HepG2 (cell line): ENCODE measurements around the gene CMTM2. TPM values are rescaled to one million over a fixed set of nuclear protein-coding genes. Genes with fewer than 3 reads are reported as not detected.

Experiments
- ARNT ChIP-seq: fragments of 450-650 bp; IDR thresholded peaks from 2 replicates; pipeline ENCODE4 v1.6.1; 2017
- BCLAF1 ChIP-seq: fragments of 450-650 bp; IDR thresholded peaks from 2 replicates; pipeline ENCODE4 v1.6.1; 2017; ENCODE audit warnings: mild to moderate bottlenecking
- CHCHD3 ChIP-seq: sonication (generic); formaldehyde crosslinking; IDR thresholded peaks from 2 replicates; pipeline ENCODE4 v1.8.0; 2022; ENCODE audit warnings: mild to moderate bottlenecking, missing genetic modification reagents, moderate library complexity
- NFE2L1 ChIP-seq: sonication (generic); formaldehyde crosslinking; IDR thresholded peaks from 2 replicates; pipeline ENCODE4 v1.4.0; 2020; ENCODE audit warnings: missing genetic modification reagents, mild to moderate bottlenecking, borderline replicate concordance
- PAXIP1 ChIP-seq: sonication (generic); formaldehyde crosslinking; conservative IDR thresholded peaks from 2 replicates; pipeline ENCODE4 v1.4.0; 2020; ENCODE audit warnings: mild to moderate bottlenecking, missing genetic modification reagents, moderate library complexity
- PRDM10 ChIP-seq: sonication (generic); formaldehyde crosslinking; IDR thresholded peaks from 2 replicates; pipeline ENCODE4 v1.4.0; 2020; ENCODE audit warnings: low read depth, missing genetic modification reagents
- YEATS2 ChIP-seq: sonication (generic); formaldehyde crosslinking; IDR thresholded peaks from 2 replicates; pipeline ENCODE4 v1.4.0; 2020; ENCODE audit warnings: missing genetic modification reagents, borderline replicate concordance
- ZBTB38 ChIP-seq: sonication (generic); formaldehyde crosslinking; IDR thresholded peaks from 2 replicates; pipeline ENCODE4 v1.5.1; 2020; ENCODE audit warnings: mild to moderate bottlenecking, missing genetic modification reagents
- ZBTB46 ChIP-seq: sonication (generic); formaldehyde crosslinking; IDR thresholded peaks from 2 replicates; pipeline ENCODE4 v1.4.0; 2020; ENCODE audit warnings: mild to moderate bottlenecking, missing genetic modification reagents, borderline replicate concordance
- ZNF382 ChIP-seq: sonication (generic); formaldehyde crosslinking; IDR thresholded peaks from 2 replicates; pipeline ENCODE4 v1.5.0; 2020; ENCODE audit warnings: missing genetic modification reagents, mild to moderate bottlenecking, borderline replicate concordance
- ZNF616 ChIP-seq: sonication (generic); formaldehyde crosslinking; IDR thresholded peaks from 2 replicates; pipeline ENCODE4 v1.5.0; 2020; ENCODE audit warnings: low read depth, mild to moderate bottlenecking, missing genetic modification reagents
- ZNF816 ChIP-seq: sonication (generic); formaldehyde crosslinking; IDR thresholded peaks from 2 replicates; pipeline ENCODE4 v1.8.0; 2022; ENCODE audit warnings: missing genetic modification reagents, mild to moderate bottlenecking, borderline replicate concordance
- ZNF839 ChIP-seq: sonication (generic); formaldehyde crosslinking; IDR thresholded peaks from 2 replicates; pipeline ENCODE4 v1.4.0; 2020; ENCODE audit warnings: missing genetic modification reagents, mild to moderate bottlenecking, borderline replicate concordance
- polyA plus RNA-seq, 8 experiments: library from polyadenylated mRNA; depleted of rRNA in 3 of 8; stranded (reverse) in 7 of 8; unstranded in 1 of 8; fragments of >200 nt; fragmentation: Illumina TruSeq in 4 of 8; extraction: Trizol in 4 of 8; gene quantifications; 2 replicates each; pipeline versions ENCODE4 v1.2.1 to v1.2.3, GENCODE V29; 2011 to 2016; ENCODE audit warnings: low read depth in 4 of 8, missing spikeins in 1 of 8, mixed read lengths in 1 of 8; ENCODE audit not compliant: insufficient read depth in 1 of 8
- total RNA-seq, 5 experiments: library from RNA; depleted of rRNA; stranded (reverse); fragments of >200 nt; fragmentation: Illumina TruSeq; extraction: Trizol; gene quantifications; 2 replicates each; pipeline ENCODE4 v1.2.3, GENCODE V29; 2016; ENCODE audit warnings: low read depth in 1 of 5
- TF ChIP-seq, protein P1 (sequence below): IDR thresholded peaks from 2 replicates; pipeline ENCODE4 v1.6.1; 2018; ENCODE audit warnings: missing genetic modification reagents

The CMTM2 gene
- total and polyA plus RNA-seq, 2 of the 13 experiments (the other 11 are each of a cell fraction or from before 2014, with no cell fraction given) = not detected

- no peak for TF ChIP-seq ZBTB46
- TF ChIP-seq, protein P1, sequence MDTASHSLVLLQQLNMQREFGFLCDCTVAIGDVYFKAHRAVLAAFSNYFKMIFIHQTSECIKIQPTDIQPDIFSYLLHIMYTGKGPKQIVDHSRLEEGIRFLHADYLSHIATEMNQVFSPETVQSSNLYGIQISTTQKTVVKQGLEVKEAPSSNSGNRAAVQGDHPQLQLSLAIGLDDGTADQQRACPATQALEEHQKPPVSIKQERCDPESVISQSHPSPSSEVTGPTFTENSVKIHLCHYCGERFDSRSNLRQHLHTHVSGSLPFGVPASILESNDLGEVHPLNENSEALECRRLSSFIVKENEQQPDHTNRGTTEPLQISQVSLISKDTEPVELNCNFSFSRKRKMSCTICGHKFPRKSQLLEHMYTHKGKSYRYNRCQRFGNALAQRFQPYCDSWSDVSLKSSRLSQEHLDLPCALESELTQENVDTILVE = peak; percentile 20; the same call in 1 of the 2 replicates
- TF ChIP-seq NFE2L1 (CRISPR knock-in tag) = no peak; the same call in 1 of the 2 replicates
- no peak for TF ChIP-seq ZNF382 (CRISPR knock-in tag)
- TF ChIP-seq ZBTB38 (CRISPR knock-in tag) = peak; percentile 99
- TF ChIP-seq ZNF616 (CRISPR knock-in tag) = peak; percentile 72; the same call in 1 of the 2 replicates
- TF ChIP-seq PRDM10 (CRISPR knock-in tag) = no peak
- TF ChIP-seq PAXIP1 (CRISPR knock-in tag) = peak; percentile 40
- TF ChIP-seq YEATS2 (CRISPR knock-in tag) = peak; percentile 64
- TF ChIP-seq ARNT = no peak
- peak; percentile 96; the same call in 1 of the 2 replicates for TF ChIP-seq ZNF816 (CRISPR knock-in tag)
- no peak for TF ChIP-seq BCLAF1
- peak; percentile 78; the same call in 1 of the 2 replicates for TF ChIP-seq CHCHD3
- TF ChIP-seq ZNF839 (CRISPR knock-in tag) = no peak
These were observed 29.8 kb upstream of the CMTM2 start, which contains the start of gene TK2 (continued) for GRCh38 chr16:66549284-66550131.
